GM10266 (cell line): ENCODE measurements around the gene MRPL12.
A peak's percentile ranks its signal among the peaks of the same experiment; 100 is the strongest.

Experiments used
- DNase-seq: peaks from one replicate; pipeline ENCODE4 v3.0.0; 2012; ENCODE audit errors: extremely low spot score
- TF ChIP-seq, protein P1 (sequence below): IDR thresholded peaks from 2 replicates; pipeline ENCODE4 v1.5.1; 2012; ENCODE audit warnings: mild to moderate bottlenecking, low read depth; ENCODE audit not compliant: control insufficient read depth, insufficient read depth; ENCODE audit errors: missing control alignments

MRPL12 gene

GRCh38 chr17:81687770-81688541, 15.2 kb upstream of the MRPL12 start:
- DNase-seq, result no peak
- TF ChIP-seq, protein P1, sequence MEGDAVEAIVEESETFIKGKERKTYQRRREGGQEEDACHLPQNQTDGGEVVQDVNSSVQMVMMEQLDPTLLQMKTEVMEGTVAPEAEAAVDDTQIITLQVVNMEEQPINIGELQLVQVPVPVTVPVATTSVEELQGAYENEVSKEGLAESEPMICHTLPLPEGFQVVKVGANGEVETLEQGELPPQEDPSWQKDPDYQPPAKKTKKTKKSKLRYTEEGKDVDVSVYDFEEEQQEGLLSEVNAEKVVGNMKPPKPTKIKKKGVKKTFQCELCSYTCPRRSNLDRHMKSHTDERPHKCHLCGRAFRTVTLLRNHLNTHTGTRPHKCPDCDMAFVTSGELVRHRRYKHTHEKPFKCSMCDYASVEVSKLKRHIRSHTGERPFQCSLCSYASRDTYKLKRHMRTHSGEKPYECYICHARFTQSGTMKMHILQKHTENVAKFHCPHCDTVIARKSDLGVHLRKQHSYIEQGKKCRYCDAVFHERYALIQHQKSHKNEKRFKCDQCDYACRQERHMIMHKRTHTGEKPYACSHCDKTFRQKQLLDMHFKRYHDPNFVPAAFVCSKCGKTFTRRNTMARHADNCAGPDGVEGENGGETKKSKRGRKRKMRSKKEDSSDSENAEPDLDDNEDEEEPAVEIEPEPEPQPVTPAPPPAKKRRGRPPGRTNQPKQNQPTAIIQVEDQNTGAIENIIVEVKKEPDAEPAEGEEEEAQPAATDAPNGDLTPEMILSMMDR, result no peak

GRCh38 chr17:81688616-81689015, 14.6 kb upstream of the MRPL12 start:
- TF ChIP-seq, protein P1, result no peak
- peak; percentile 21 for DNase-seq

- TF ChIP-seq, protein P1, result no peak
- no peak for DNase-seq
These were observed 13.1 kb upstream of the MRPL12 start for GRCh38 chr17:81690066-81690465.

DNA sequence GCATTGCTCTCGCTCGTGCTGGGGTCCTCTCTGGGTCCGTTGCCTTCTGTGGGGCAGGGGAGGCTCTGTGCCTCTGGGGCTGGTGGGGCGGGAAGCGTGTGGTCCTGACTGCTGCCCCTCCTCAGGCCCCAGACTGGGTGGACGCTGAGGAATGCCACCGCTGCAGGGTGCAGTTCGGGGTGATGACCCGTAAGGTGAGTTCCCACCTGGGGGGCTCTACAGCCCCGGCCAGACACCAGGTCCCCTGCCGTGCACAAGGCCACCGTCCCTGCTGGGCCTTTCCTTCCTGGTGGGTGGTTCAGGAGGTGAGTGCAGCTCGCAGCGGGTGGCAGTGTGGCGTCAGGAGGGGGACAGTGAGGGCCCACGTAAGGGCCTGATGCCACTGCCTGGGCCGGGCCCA, 12.6 kb upstream of the MRPL12 start:
- TF ChIP-seq, protein P1, result no peak
- no peak for DNase-seq

GRCh38 chr17:81691196-81691595, 12.0 kb upstream of the MRPL12 start:
- DNase-seq, result no peak
- TF ChIP-seq, protein P1, result no peak

- DNase-seq, result no peak
- TF ChIP-seq, protein P1, result no peak
These were observed 11.6 kb upstream of the MRPL12 start for GRCh38 chr17:81691608-81692007.

GRCh38 chr17:81693509-81694210, 9.5 kb upstream of the MRPL12 start:
- TF ChIP-seq, protein P1, result no peak
- no peak for DNase-seq
